ENCODE data around the gene KIF5B.

KIF5B gene

DNA sequence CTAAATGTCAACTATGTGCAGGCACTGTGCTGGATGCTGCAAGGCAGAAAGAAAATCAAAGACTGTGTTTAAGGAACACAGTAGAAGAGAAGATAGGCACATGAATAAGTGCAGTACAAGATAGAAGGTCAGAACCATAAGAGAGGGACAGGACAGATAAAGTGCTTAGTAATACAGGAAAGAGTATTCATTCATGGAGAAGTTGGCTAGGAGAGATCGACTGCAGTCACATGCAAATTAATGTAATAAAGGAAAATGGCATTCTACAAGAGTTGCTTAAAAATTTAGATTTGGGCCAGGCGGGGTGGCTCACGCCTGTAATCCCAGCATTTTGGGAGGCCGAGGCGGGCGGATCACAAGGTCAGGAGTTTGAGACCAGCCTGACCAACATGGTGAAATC lies 24.8 kb downstream of the KIF5B start:
- no peak for TF ChIP-seq Cebpa-rat (IDR thresholded peaks at IDR 0.05)
- peaks cover 17% of the 10 kb centered on the region for H4K20me1 ChIP-seq
- H3K4me3 ChIP-seq: no peak overlapping the region
- H3K36me3 ChIP-seq: peaks cover 99% of the 10 kb centered on the region
- no peaks in the 10 kb centered on the region for H3K4me1 ChIP-seq
- H3K9ac ChIP-seq: no peak overlapping the region
- H3K27ac ChIP-seq: no peak overlapping the region
- no peak overlapping the region for H3K4me2 ChIP-seq
- H3K27me3 ChIP-seq: no peaks in the 10 kb centered on the region
- H3K9me3 ChIP-seq: no peaks in the 10 kb centered on the region

DNA sequence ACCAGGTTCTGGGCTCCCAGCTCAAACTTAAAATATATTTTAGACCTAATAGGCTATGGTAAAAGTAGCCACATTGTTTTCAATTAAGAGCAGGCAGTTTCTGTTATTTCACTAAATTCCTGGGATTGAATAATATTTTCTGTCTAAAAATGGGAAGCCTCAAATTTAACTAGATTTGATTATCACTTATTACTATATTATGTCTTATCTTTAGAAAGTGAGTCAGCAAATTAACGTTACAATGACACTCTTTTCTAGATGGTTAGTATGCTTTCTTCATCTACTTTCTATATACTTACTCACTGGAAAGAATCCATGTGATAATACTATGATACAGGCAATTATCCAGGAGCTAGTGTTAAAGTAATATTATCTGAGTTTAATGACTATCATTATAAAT lies 27.5 kb downstream of the KIF5B start:
- Histone ChIP-seq H3K9me3 (no peaks in the 10 kb centered on the region), H3K27me3 (no peaks in the 10 kb centered on the region), H3K36me3 (peaks cover 94% of the 10 kb centered on the region), H3K4me2 (no peak overlapping the region), H3K27ac (no peak overlapping the region), H3K4me1 (no peaks in the 10 kb centered on the region), H3K4me3 (no peak overlapping the region), H4K20me1 (peaks cover 37% of the 10 kb centered on the region), H3K9ac (no peak overlapping the region)
- TF ChIP-seq Cebpa-rat (IDR thresholded peaks at IDR 0.05): no peak

DNA sequence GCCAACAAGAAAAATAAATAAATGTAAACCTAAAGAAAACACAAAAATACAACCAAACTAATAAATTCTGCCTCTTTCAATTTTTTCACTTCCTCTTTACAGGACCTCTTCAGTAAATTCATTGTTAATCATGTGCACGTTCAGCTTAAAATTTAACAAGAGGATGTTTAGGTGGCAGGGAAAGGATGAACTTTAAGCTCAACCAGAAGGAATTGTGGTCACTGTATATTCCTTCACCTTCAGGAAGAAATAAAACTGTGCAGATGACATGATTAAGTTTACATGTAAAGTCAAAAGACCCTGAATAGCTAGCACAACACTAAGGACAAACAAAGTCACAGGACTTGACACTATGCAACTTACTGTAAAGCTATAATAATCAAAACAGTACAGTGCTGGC lies 33.0 kb downstream of the KIF5B start:
- peaks cover 91% of the 10 kb centered on the region for H3K36me3 ChIP-seq
- H3K4me1 ChIP-seq: no peaks in the 10 kb centered on the region
- H3K27ac ChIP-seq: no peak overlapping the region
- no peak for TF ChIP-seq Cebpa-rat (IDR thresholded peaks at IDR 0.05)
- H3K9me3 ChIP-seq: no peaks in the 10 kb centered on the region
- no peak overlapping the region for H3K9ac ChIP-seq
- H3K27me3 ChIP-seq: no peaks in the 10 kb centered on the region
- no peak overlapping the region for H3K4me2 ChIP-seq
- peaks cover 32% of the 10 kb centered on the region for H4K20me1 ChIP-seq
- no peak overlapping the region for H3K4me3 ChIP-seq

DNA sequence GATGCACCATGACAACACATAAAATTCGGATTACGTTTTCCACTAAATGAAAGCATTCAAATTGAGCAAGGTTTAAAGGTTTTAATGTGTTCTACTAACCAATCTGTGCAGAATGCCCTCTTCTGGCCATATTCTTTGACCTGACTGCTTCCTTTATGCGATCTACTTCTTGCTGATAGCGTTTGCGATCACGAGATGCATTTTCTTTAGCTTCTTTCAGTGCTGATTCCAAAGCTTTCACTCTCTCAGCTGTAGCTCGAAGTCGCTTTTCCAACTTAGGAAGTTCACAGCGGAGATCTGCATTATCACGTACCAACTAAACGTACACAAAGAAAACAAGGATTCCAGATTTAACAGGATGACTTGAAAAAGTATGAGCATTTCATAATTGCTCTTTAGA lies 39.2 kb downstream of the KIF5B start:
- TF ChIP-seq Cebpa-rat (IDR thresholded peaks at IDR 0.05): no peak
- Histone ChIP-seq H3K4me3 (no peak overlapping the region), H3K27me3 (no peaks in the 10 kb centered on the region), H3K27ac (no peak overlapping the region), H3K9ac (no peak overlapping the region), H3K4me2 (no peak overlapping the region), H3K4me1 (no peaks in the 10 kb centered on the region), H3K9me3 (no peaks in the 10 kb centered on the region), H4K20me1 (peaks cover 28% of the 10 kb centered on the region), H3K36me3 (peaks cover 96% of the 10 kb centered on the region)

DNA sequence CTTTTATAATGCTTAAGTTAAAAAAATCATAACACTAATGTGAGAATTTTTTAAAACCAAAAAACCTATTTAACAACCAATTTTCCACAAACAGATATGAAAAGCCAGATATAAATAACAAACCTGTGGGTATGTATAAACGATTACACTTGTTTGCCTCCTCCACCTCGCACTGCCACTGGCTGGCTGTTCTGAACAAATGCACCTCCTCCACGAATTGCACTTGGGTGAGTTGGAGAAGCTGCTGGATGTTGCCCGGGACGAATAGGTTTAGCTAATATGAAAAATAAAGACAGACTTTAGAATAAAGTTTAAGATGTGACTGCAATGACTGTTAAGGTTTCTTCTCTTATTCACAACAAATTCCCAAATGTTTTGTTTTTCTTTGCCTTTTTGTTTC lies 40.8 kb downstream of the KIF5B start:
- no peak overlapping the region for H3K27ac ChIP-seq
- H3K36me3 ChIP-seq: peaks cover 92% of the 10 kb centered on the region
- no peaks in the 10 kb centered on the region for H3K9me3 ChIP-seq
- H3K4me3 ChIP-seq: no peak overlapping the region
- H3K9ac ChIP-seq: no peak overlapping the region
- H4K20me1 ChIP-seq: peaks cover 32% of the 10 kb centered on the region
- no peak for TF ChIP-seq Cebpa-rat (IDR thresholded peaks at IDR 0.05)
- H3K27me3 ChIP-seq: no peaks in the 10 kb centered on the region
- H3K4me2 ChIP-seq: no peak overlapping the region
- no peaks in the 10 kb centered on the region for H3K4me1 ChIP-seq

DNA sequence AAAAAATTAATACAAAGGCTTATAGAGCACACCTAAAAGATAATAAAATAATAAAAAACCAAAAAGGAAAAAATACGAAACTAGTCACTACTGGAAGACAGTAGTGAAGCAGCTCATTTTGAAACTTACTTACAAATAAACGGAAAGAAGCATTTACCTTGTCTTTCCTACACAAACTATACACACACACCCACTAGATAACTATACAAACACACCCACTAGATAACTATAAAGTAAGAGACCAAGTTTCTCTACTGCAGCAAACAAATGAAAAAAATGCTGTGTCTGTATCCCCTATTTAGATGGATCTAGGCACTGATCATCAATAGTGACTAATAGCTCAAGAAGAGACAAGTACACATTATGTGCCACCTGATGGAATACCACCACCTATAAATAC lies 49.2 kb downstream of the KIF5B start:
- Histone ChIP-seq H3K27ac (no peak overlapping the region), H3K4me3 (no peak overlapping the region), H3K36me3 (peaks cover 48% of the 10 kb centered on the region), H3K4me2 (no peak overlapping the region), H4K20me1 (peaks cover 4% of the 10 kb centered on the region), H3K9ac (no peak overlapping the region), H3K4me1 (no peaks in the 10 kb centered on the region; the same call in 1 of the 2 replicates), H3K27me3 (no peaks in the 10 kb centered on the region), H3K9me3 (no peaks in the 10 kb centered on the region)
- TF ChIP-seq Cebpa-rat (IDR thresholded peaks at IDR 0.05): no peak

DNA sequence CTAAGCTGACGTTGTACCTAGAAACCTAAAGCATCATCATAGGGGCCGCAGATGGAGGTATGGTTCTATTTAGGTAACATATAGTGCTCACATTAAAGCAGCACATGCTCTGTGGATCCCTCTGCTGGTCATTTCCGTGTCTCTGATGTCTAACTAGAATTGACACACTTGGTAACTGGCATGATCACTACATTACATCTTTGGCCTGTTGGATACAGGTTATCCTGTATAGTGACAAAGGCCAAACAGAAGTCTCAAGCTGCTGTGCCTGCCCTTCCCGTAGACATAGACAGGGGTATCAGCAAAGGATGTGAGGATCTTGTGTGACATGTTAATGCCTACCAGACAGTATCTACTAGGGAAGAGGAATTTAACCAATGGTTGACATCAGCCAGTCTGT lies 51.2 kb downstream of the KIF5B start:
- no peak overlapping the region for H3K9ac ChIP-seq
- peaks cover 32% of the 10 kb centered on the region for H3K36me3 ChIP-seq
- no peaks in the 10 kb centered on the region for H3K27me3 ChIP-seq
- H3K27ac ChIP-seq: no peak overlapping the region
- H3K9me3 ChIP-seq: no peaks in the 10 kb centered on the region
- H3K4me3 ChIP-seq: no peak overlapping the region
- no peak overlapping the region for H3K4me2 ChIP-seq
- TF ChIP-seq Cebpa-rat (IDR thresholded peaks at IDR 0.05): no peak
- no peaks in the 10 kb centered on the region for H4K20me1 ChIP-seq
- H3K4me1 ChIP-seq: no peaks in the 10 kb centered on the region; the same call in 1 of the 2 replicates

DNA sequence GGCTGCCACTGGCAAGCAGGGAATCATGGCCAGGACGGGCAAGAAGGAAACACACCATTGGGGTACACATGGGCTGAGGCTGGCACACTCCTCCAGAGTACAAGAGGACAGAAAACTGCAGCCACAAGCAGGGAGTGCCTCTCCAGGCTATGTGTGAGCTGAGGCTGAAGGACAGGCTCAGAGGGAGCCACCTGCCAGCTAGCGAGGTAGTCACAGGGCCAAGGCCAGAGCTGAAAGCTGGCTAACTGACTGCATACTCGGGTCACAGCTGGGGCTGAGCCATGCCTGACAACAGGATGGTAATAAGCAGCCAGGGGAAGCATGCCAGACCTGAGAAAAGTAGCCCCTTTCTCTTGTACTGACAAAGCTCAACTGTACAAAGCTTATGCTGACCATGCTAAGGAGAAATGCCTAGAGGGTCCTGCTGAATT lies 52.0 kb downstream of the KIF5B start:
- Histone ChIP-seq H4K20me1 (no peaks in the 10 kb centered on the region), H3K36me3 (peaks cover 25% of the 10 kb centered on the region), H3K27ac (0 out of 2 replicates have a peak overlapping the region, but pooled peaks have one; percentile 19), H3K4me2 (no peak overlapping the region), H3K9ac (no peak overlapping the region), H3K4me3 (no peak overlapping the region), H3K9me3 (no peaks in the 10 kb centered on the region), H3K27me3 (no peaks in the 10 kb centered on the region), H3K4me1 (no peaks in the 10 kb centered on the region; the same call in 1 of the 2 replicates)
- no peak for TF ChIP-seq Cebpa-rat (IDR thresholded peaks at IDR 0.05)

DNA sequence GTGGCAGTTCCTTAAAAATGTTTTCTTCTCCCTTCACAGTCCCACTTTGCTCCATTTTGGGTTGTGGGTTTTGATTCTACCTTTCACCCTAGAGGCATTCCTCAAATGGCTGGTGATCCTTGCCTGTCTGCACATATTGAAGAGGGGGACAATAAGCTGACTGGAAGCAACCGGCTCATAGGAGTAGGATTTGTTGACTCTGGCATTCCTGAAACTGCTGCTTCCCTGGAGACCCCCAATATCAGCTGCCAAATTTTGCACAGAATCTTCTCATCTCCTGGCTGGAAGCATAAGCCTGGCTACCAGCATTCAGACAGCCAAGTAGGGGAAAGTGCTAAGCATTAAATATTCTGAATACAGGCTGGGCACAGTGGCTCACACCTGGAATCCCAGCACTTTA lies 53.7 kb downstream of the KIF5B start:
- H3K4me2 ChIP-seq: no peak overlapping the region
- H3K27me3 ChIP-seq: no peaks in the 10 kb centered on the region
- H3K9me3 ChIP-seq: no peaks in the 10 kb centered on the region
- no peak overlapping the region for H3K9ac ChIP-seq
- no peak overlapping the region for H3K27ac ChIP-seq
- H4K20me1 ChIP-seq: no peaks in the 10 kb centered on the region
- no peak for TF ChIP-seq Cebpa-rat (IDR thresholded peaks at IDR 0.05)
- H3K4me1 ChIP-seq: no peaks in the 10 kb centered on the region; the same call in 1 of the 2 replicates
- H3K36me3 ChIP-seq: peaks cover 15% of the 10 kb centered on the region
- H3K4me3 ChIP-seq: no peak overlapping the region

DNA sequence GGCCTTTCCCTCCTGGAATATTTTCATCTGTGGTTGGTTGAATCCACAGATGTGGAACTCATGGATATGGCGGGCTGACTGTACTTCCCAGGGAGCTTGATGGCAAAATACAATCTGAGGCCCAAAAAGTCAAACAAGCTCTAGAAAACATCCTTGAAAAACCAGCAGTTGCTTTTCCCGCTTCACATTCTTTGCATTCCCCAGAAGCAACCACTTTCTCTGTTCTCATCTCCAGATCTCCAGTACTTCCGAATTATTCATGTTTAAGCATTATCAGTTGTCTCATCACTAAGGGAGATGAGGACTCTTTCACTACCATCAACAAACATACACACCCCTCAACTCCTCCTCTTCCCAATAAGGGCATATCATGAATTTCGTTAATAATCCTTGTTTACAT lies 55.3 kb downstream of the KIF5B start:
- Histone ChIP-seq H3K9me3 (no peaks in the 10 kb centered on the region), H4K20me1 (no peaks in the 10 kb centered on the region), H3K4me1 (no peaks in the 10 kb centered on the region; the same call in 1 of the 2 replicates), H3K9ac (no peak overlapping the region), H3K27ac (no peak overlapping the region), H3K4me3 (no peak overlapping the region), H3K27me3 (no peaks in the 10 kb centered on the region), H3K4me2 (no peak overlapping the region), H3K36me3 (peaks cover 9% of the 10 kb centered on the region)
- TF ChIP-seq Cebpa-rat (IDR thresholded peaks at IDR 0.05): no peak

DNA sequence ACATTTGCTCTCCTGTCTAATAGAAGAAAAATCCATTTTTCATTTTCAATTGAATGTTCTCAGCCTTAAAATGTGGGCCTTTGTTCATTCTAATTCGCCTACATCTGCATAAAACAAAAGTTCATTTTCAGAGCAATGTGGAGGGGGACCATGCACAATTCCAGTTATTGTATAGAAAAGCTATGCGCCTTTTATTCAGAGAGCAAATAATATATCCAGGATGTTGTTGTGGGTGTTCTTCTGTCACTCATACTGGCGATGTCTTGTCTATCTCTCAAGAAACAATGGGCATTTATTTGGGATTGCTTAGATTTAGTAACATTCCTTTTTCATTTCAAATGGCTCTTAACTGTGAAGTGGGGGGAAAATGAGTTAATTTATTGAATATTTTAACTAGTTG lies 56.4 kb downstream of the KIF5B start:
- no peak for TF ChIP-seq Cebpa-rat (IDR thresholded peaks at IDR 0.05)
- Histone ChIP-seq H3K9me3 (no peaks in the 10 kb centered on the region), H3K27ac (no peak overlapping the region), H3K4me2 (no peak overlapping the region), H3K4me1 (no peaks in the 10 kb centered on the region; the same call in 1 of the 2 replicates), H3K4me3 (no peak overlapping the region), H4K20me1 (no peaks in the 10 kb centered on the region), H3K27me3 (no peaks in the 10 kb centered on the region), H3K9ac (no peak overlapping the region), H3K36me3 (no peaks in the 10 kb centered on the region; the same call in 1 of the 2 replicates)

All from BLaER1 (cell line).